T-helper 22 cell (primary cell): ENCODE data around the gene PIK3CD.

Experiments
- DNase-seq: peaks from one replicate; pipeline ENCODE4 v3.0.0-alpha.2; 2020; ENCODE audit warnings: low read depth

The PIK3CD gene

GRCh38 chr1:9719978-9720722, 68.6 kb downstream of the PIK3CD start:
- DNase-seq, result no peak

- DNase-seq, result no peak
Observed at GRCh38 chr1:9720785-9721605, 69.5 kb downstream of the PIK3CD start.

- peak; percentile 63 for DNase-seq
Observed at GRCh38 chr1:9721606-9722377, 70.3 kb downstream of the PIK3CD start.

- DNase-seq, result no peak
Observed at GRCh38 chr1:9722378-9722749, 70.8 kb downstream of the PIK3CD start.

- DNase-seq, result no peak
Observed at GRCh38 chr1:9723068-9723805, 71.7 kb downstream of the PIK3CD start.

- DNase-seq, result no peak
Observed at GRCh38 chr1:9723926-9724325, 72.4 kb downstream of the PIK3CD start.

- peak; percentile 36 for DNase-seq
Observed at GRCh38 chr1:9724706-9725476, 73.4 kb downstream of the PIK3CD start.

- DNase-seq, result no peak
Observed at GRCh38 chr1:9726406-9726805, 74.9 kb downstream of the PIK3CD start.

- no peak for DNase-seq
Observed at GRCh38 chr1:9726905-9727595, 75.5 kb downstream of the PIK3CD start.

GRCh38 chr1:9728451-9729295, 77.1 kb downstream of the PIK3CD start:
- no peak for DNase-seq

GRCh38 chr1:9729523-9729922, 78.0 kb downstream of the PIK3CD start:
- DNase-seq, result no peak

GRCh38 chr1:9730096-9730901, 78.8 kb downstream of the PIK3CD start:
- DNase-seq, result no peak

- no peak for DNase-seq
Observed at GRCh38 chr1:9731051-9731537, 79.6 kb downstream of the PIK3CD start.

- DNase-seq, result no peak
Observed at GRCh38 chr1:9731561-9731960, 80.0 kb downstream of the PIK3CD start.

GRCh38 chr1:9732123-9732971, 80.8 kb downstream of the PIK3CD start:
- no peak for DNase-seq

GRCh38 chr1:9733160-9733789, 81.7 kb downstream of the PIK3CD start:
- DNase-seq, result no peak

- no peak for DNase-seq
Observed at GRCh38 chr1:9735800-9736199, 84.3 kb downstream of the PIK3CD start.
